ENCODE results near the gene KCNG1. TPM values are rescaled to one million over a fixed set of nuclear protein-coding genes. Genes with fewer than 3 reads are reported as not detected.

Gene KCNG1
- total and polyA plus RNA-seq, 2 of the 13 experiments (the other 11 are each of a cell fraction or from before 2014, with no cell fraction given), result not detected

DNA sequence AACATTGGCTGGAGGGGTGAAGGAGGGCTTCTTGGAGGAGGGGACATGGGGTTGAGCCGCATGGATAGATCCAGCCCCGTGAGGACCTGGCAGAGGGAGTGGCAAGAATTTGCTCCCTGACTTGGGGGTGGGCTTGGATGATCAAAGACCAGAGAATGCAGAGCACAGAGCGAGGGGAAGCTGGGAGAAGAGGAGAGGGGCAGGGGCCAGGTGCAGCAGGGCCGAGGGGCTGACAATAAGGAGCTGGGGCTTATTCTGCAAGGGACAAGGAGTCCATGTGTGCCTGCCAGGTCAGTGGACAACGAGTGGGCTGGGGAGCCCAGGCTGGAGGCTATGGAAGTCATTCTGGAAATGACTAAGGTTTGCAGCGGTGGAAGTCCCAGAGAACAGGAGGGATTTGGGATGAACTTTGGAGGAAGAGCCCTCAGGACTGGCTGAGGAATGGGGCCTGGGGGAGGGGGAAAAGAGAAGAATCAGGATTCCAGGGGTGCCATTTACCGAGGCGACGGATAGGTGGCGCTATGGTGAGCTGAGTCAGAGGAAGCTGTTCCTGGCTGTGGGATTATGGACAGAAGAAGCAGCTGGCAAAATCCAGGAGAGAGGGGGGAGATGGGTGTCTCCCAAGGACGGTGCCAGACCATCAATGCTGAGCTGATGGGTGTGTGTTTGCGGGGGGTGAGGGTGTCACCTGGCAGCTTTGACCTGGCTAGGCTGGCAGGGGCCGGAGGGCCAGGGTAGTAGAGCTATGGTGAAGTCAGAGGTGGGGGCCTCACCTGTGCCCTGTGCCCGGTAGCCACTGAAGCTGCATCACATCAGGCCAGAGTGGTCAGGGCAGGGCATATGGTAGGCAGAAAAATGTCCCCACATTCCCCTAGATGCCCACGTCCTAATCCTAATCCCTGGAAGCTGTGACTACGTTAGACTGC, 7.8 kb downstream of the KCNG1 start:
- Histone ChIP-seq H3K4me2 (ENCODE audit: low read depth, low read length) (no peak overlapping the region), H2AFZ (ENCODE audit: low read length) (no peak overlapping the region), H3K79me2 (ENCODE audit: insufficient read depth, low read length) (no peaks in the 10 kb centered on the region), H3K4me1 (ENCODE audit: insufficient read depth, low read length) (no peaks in the 10 kb centered on the region), H4K20me1 (ENCODE audit: insufficient read depth, low read length) (no peaks in the 10 kb centered on the region; the same call in 1 of the 2 replicates), H3K4me3 (replicated peaks in 1 of 3; ENCODE audit: insufficient read depth in 1 of 3, low read depth in 2 of 3, low read length in 3 of 3) (no peak overlapping the region), H3K36me3 (replicated peaks in 1 of 2; ENCODE audit: control insufficient read depth in 1 of 2, insufficient read depth in 2 of 2, low read length in 2 of 2) (no peaks in the 10 kb centered on the region), H3K9ac (ENCODE audit: insufficient read depth, low read depth, low read length) (no peak overlapping the region), H3K27ac (ENCODE audit: extremely low read length, insufficient read depth, low read length) (no peak overlapping the region), H3K27me3 (ENCODE audit: control insufficient read depth in 1 of 2, insufficient read depth in 2 of 2, low read length in 2 of 2) (peaks cover under 1 to 48% of the 10 kb centered on the region in 2 experiments; a peak in 4 of 5 replicates), H3K9me3 (ENCODE audit: low read length) (no peaks in the 10 kb centered on the region)
- BruUV-seq (replicated peaks), result no TSS peak
- WGBS (ENCODE audit: low lambda C conversion rate), result 26% methylated on average over 16 of the region's 16 CpGs
- FAIRE-seq, result peak; percentile 87
- POLR2A ChIA-PET, result no interaction called here
- intact Hi-C loops (cut with micrococcal nuclease; ENCODE audit: unreplicated experiment), result no loop called here
- in situ Hi-C loops (cut with HindIII; ENCODE audit: extremely low pct_ligation_motif_present, low pct_unique_long_range_greater_than_20kb), result no loop called here
- DNase-seq (ENCODE audit: low spot score), result peak; percentile 47
- CTCF ChIA-PET (ENCODE audit: low intra/inter-chr PET ratio, low total read pairs), result interaction anchor here (1.6 kb wide), 1 partner anchor 292 kb away, joined by 5 read pairs; no protein-coding TSS in a partner anchor
- peak; percentile 79 for ATAC-seq
- TF ChIP-seq FOSL2 (CRISPR knock-in tag; IDR thresholded peaks at IDR 0.05) (peak; percentile 75), U2AF2 (IDR thresholded peaks at IDR 0.05; ENCODE audit: low read depth, low read length) (no peak), ATF7-NPFF (CRISPR knock-in tag; IDR thresholded peaks at IDR 0.05; ENCODE audit: low read depth) (no peak), SAFB2 (CRISPR knock-in tag; IDR thresholded peaks at IDR 0.05; ENCODE audit: borderline replicate concordance, low read depth) (no peak), XRCC5 (optimal IDR thresholded peaks at IDR 0.05; ENCODE audit: low read length) (peak; percentile 69), HES4 (CRISPR knock-in tag; IDR thresholded peaks at IDR 0.05; ENCODE audit: borderline replicate concordance) (0 out of 2 replicates have a peak, but pooled peaks have one; percentile 24), FOXO1 (CRISPR knock-in tag; IDR thresholded peaks at IDR 0.05) (0 out of 2 replicates have a peak, but pooled peaks have one; percentile 9), CCAR2 (optimal IDR thresholded peaks at IDR 0.05; ENCODE audit: low read depth, low read length) (peak; percentile 36), SMC3 (IDR thresholded peaks at IDR 0.05; ENCODE audit: low read length) (peak; percentile 54; the same call in 1 of the 2 replicates)
- TF ChIP-seq, protein P1, sequence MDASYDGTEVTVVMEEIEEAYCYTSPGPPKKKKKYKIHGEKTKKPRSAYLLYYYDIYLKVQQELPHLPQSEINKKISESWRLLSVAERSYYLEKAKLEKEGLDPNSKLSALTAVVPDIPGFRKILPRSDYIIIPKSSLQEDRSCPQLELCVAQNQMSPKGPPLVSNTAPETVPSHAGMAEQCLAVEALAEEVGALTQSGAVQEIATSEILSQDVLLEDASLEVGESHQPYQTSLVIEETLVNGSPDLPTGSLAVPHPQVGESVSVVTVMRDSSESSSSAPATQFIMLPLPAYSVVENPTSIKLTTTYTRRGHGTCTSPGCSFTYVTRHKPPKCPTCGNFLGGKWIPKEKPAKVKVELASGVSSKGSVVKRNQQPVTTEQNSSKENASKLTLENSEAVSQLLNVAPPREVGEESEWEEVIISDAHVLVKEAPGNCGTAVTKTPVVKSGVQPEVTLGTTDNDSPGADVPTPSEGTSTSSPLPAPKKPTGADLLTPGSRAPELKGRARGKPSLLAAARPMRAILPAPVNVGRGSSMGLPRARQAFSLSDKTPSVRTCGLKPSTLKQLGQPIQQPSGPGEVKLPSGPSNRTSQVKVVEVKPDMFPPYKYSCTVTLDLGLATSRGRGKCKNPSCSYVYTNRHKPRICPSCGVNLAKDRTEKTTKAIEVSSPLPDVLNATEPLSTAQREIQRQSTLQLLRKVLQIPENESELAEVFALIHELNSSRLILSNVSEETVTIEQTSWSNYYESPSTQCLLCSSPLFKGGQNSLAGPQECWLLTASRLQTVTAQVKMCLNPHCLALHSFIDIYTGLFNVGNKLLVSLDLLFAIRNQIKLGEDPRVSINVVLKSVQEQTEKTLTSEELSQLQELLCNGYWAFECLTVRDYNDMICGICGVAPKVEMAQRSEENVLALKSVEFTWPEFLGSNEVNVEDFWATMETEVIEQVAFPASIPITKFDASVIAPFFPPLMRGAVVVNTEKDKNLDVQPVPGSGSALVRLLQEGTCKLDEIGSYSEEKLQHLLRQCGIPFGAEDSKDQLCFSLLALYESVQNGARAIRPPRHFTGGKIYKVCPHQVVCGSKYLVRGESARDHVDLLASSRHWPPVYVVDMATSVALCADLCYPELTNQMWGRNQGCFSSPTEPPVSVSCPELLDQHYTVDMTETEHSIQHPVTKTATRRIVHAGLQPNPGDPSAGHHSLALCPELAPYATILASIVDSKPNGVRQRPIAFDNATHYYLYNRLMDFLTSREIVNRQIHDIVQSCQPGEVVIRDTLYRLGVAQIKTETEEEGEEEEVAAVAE (CRISPR knock-in tag; IDR thresholded peaks at IDR 0.05; ENCODE audit: borderline replicate concordance), result no peak
- TF ChIP-seq, protein P2, sequence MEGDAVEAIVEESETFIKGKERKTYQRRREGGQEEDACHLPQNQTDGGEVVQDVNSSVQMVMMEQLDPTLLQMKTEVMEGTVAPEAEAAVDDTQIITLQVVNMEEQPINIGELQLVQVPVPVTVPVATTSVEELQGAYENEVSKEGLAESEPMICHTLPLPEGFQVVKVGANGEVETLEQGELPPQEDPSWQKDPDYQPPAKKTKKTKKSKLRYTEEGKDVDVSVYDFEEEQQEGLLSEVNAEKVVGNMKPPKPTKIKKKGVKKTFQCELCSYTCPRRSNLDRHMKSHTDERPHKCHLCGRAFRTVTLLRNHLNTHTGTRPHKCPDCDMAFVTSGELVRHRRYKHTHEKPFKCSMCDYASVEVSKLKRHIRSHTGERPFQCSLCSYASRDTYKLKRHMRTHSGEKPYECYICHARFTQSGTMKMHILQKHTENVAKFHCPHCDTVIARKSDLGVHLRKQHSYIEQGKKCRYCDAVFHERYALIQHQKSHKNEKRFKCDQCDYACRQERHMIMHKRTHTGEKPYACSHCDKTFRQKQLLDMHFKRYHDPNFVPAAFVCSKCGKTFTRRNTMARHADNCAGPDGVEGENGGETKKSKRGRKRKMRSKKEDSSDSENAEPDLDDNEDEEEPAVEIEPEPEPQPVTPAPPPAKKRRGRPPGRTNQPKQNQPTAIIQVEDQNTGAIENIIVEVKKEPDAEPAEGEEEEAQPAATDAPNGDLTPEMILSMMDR (CRISPR knock-in tag; IDR thresholded peaks at IDR 0.05), result peak; percentile 82
- TF ChIP-seq, protein P3, sequence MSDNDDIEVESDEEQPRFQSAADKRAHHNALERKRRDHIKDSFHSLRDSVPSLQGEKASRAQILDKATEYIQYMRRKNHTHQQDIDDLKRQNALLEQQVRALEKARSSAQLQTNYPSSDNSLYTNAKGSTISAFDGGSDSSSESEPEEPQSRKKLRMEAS (IDR thresholded peaks at IDR 0.05), result no peak
- TF ChIP-seq, protein P4, sequence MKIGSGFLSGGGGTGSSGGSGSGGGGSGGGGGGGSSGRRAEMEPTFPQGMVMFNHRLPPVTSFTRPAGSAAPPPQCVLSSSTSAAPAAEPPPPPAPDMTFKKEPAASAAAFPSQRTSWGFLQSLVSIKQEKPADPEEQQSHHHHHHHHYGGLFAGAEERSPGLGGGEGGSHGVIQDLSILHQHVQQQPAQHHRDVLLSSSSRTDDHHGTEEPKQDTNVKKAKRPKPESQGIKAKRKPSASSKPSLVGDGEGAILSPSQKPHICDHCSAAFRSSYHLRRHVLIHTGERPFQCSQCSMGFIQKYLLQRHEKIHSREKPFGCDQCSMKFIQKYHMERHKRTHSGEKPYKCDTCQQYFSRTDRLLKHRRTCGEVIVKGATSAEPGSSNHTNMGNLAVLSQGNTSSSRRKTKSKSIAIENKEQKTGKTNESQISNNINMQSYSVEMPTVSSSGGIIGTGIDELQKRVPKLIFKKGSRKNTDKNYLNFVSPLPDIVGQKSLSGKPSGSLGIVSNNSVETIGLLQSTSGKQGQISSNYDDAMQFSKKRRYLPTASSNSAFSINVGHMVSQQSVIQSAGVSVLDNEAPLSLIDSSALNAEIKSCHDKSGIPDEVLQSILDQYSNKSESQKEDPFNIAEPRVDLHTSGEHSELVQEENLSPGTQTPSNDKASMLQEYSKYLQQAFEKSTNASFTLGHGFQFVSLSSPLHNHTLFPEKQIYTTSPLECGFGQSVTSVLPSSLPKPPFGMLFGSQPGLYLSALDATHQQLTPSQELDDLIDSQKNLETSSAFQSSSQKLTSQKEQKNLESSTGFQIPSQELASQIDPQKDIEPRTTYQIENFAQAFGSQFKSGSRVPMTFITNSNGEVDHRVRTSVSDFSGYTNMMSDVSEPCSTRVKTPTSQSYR (CRISPR knock-in tag; IDR thresholded peaks at IDR 0.05; ENCODE audit: borderline replicate concordance), result peak; percentile 57; the same call in 1 of the 2 replicates
